Kidney (tissue), 14 donors: ENCODE results near the gene LINGO4. TPM values are rescaled to one million over a fixed set of nuclear protein-coding genes. Genes with fewer than 3 reads are reported as not detected.

Source experiments
- DNase-seq, 5 donors: peaks; one replicate each; pipeline ENCODE4 v3.0.0-alpha.2; 2013 to 2020
- FAIRE-seq: peaks from 2 replicates; lab custom pipeline; 2012; peaks lifted over from hg19 to GRCh38; lab: Jason Lieb, UNC
- H3K27ac ChIP-seq, 2 donors: one replicate each; pipeline ENCODE4 v1.7.0; 2013; ENCODE audit warnings: low read depth in 2 of 2, low read length in 2 of 2, inconsistent platforms in 1 of 2
- H3K27me3 ChIP-seq: one replicate; pipeline ENCODE4 v1.7.1; 2013; ENCODE audit warnings: low read length, inconsistent platforms; ENCODE audit not compliant: control insufficient read depth, insufficient read depth
- H3K36me3 ChIP-seq, 3 donors: one replicate each; pipeline versions ENCODE4 v1.7.0 to v1.7.1; 2013; ENCODE audit warnings: low read length in 3 of 3, control low read depth in 1 of 3, inconsistent platforms in 1 of 3; ENCODE audit not compliant: insufficient read depth in 3 of 3, control insufficient read depth in 2 of 3
- H3K4me1 ChIP-seq, 3 donors: one replicate each; pipeline versions ENCODE4 v1.7.0 to v1.7.1; 2013; ENCODE audit warnings: low read length in 3 of 3, inconsistent platforms in 1 of 3, low read depth in 1 of 3; ENCODE audit not compliant: control insufficient read depth in 2 of 3, insufficient read depth in 2 of 3
- H3K4me3 ChIP-seq, 3 donors: one replicate each; pipeline versions ENCODE4 v1.7.0 to v1.8.1; 2013; ENCODE audit warnings: low read length in 3 of 3, control low read depth in 1 of 3, inconsistent platforms in 1 of 3
- H3K9ac ChIP-seq, 3 donors: one replicate each; pipeline versions ENCODE4 v1.7.0 to v1.7.1; 2013; ENCODE audit warnings: low read length in 3 of 3, control low read depth in 1 of 3, inconsistent platforms in 1 of 3
- H3K9me3 ChIP-seq, 3 donors: one replicate each; pipeline versions ENCODE4 v1.7.0 to v1.7.1; 2013; ENCODE audit warnings: low read length in 3 of 3, control low read depth in 1 of 3, inconsistent platforms in 1 of 3; ENCODE audit not compliant: control insufficient read depth in 2 of 3, insufficient read depth in 1 of 3
- CTCF ChIP-seq: IDR thresholded peaks from 3 replicates; pipeline ENCODE4 v1.5.1; 2012; ENCODE audit warnings: mild to moderate bottlenecking, moderate library complexity, borderline replicate concordance; ENCODE audit not compliant: insufficient read depth; ENCODE audit errors: extremely low read depth
- intact Hi-C: fragments of 100-400 bp; cut with DNase I; formaldehyde crosslinking; loops from one replicate; pipeline ENCODE4 v1.11.1; 2022
- polyA plus RNA-seq: library from polyadenylated mRNA; stranded (reverse); fragments of 350-450 nt; fragmentation: Illumina TruSeq; extraction: RNeasy Lipid Tissue Mini Kit (QIAGEN cat#74804); gene quantifications from one replicate; pipeline ENCODE4 v1.2.3, GENCODE V29; 2014; ENCODE audit warnings: low read depth, low replicate concordance; ENCODE audit not compliant: insufficient read depth
- total RNA-seq: library from RNA; stranded (reverse); fragmentation: NEBNext Ultra II Directional; extraction: Animal tissue kit (Norgen Biotek cat#: 25700); gene quantifications from one replicate; pipeline ENCODE4 v1.2.1, GENCODE V29; 2021
- donor health status: control.
- donor health status: control.
- donor health status: control.
- donor health status: control.
- donor health status: control.
- donor health status: DM: yes; HTN: yes; CAD: no.
- donor health status: Normal renal cell carcinoma (clear cell type).

LINGO4 gene
- total and polyA plus RNA-seq, 2 donors from 2014 or later, result 0.32 to 0.41 TPM

GRCh38 chr1:151763990-151764389, 41.2 kb downstream of the LINGO4 start:
- Histone ChIP-seq H3K9ac (peak overlapping the region; percentile 68 to 92 (median 79)), H3K4me1 (peaks cover 0 to 9% (median 6%) of the 10 kb centered on the region in 3 donors), H3K4me3 (peak overlapping the region; percentile 84 to 94 (median 94)), H3K27me3 (no peaks in the 10 kb centered on the region), H3K36me3 (peaks cover 8 to 12% (median 11%) of the 10 kb centered on the region in 3 donors), H3K9me3 (no peaks in the 10 kb centered on the region), H3K27ac (peak overlapping the region; percentile 82 to 93)
- DNase-seq (no peak), FAIRE-seq (no peak)
- no peak for TF ChIP-seq CTCF
- intact Hi-C loops, result no loop called here

DNA sequence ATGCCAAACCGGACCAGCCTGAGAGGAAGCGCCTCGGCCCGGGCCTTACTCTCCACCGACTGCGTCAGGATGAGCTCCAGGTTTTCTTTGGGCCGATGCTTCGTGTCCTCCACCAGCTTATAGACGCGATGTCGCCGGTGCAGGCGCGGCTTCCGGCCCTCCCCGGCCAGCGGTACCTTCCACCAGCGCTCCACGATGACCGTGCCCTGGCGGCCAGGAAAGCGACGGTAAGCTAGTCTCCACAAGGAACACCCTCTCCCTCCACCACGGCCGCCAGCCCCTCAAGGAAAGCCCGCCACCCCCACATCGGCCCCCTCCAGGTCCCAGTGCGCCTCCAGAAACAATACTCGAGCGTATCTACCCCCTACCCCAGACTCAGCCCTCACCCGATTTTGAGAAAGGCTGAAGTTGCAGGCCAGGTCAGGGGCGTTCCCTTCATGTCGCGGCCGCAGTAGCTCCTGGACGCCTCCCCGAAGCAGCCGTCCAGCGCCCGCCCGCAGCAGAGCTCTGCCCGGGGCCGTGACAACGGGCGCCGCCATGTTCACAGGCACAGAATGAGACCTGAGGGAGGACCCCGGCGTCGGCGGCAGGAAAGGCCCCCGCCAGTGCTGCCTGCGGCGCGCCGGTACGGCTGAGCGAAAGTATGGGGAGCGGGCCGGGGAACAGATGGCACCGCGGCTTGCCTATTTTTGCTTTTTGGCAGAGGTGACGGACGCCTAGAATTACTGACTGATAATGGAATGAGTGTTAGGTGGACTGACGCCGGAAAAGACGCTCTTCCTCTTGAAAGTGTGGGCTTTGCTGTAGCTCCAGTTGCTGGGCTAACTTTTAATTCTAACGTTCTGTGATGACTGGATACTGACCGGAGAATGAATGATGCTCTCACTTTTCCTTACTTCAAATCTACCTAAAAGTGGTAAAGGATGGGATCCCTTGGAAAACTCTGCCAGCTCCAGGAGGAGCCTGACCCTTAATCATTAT, 42.0 kb downstream of the LINGO4 start, which contains the start of gene MRPL9:
TSS of gene MRPL9 (minus strand) at position 556 of the 981 bp plus-strand sequence. CDS start at position 539, 17 bp downstream.
- peaks cover 11 to 12% (median 12%) of the 10 kb centered on the region in 3 donors for H3K36me3 ChIP-seq
- FAIRE-seq (no peak), DNase-seq (peak; percentile 87 to 94 (median 91))
- H3K27ac ChIP-seq, result peak within 1 kb of the TSS; percentile 82 to 93
- no peak for TF ChIP-seq CTCF
- peak within 1 kb of the TSS; percentile 84 to 94 (median 94) for H3K4me3 ChIP-seq
- H3K27me3 ChIP-seq, result no peaks in the 10 kb centered on the region
- no peaks in the 10 kb centered on the region for H3K9me3 ChIP-seq
- peak within 1 kb of the TSS; percentile 68 to 92 (median 79) for H3K9ac ChIP-seq
- peaks cover 0 to 9% (median 6%) of the 10 kb centered on the region in 3 donors for H3K4me1 ChIP-seq
- intact Hi-C loops, result no loop called here

GRCh38 chr1:151760597-151761385, 44.4 kb downstream of the LINGO4 start:
- Histone ChIP-seq H3K4me1 (peaks cover 0 to 9% (median 6%) of the 10 kb centered on the region in 3 donors), H3K9ac (no peak overlapping the region), H3K4me3 (no peak overlapping the region), H3K27ac (no peak overlapping the region), H3K27me3 (no peaks in the 10 kb centered on the region), H3K9me3 (no peaks in the 10 kb centered on the region), H3K36me3 (peaks cover 13 to 14% (median 14%) of the 10 kb centered on the region in 3 donors)
- no peak for TF ChIP-seq CTCF
- FAIRE-seq, result no peak
- no peak for DNase-seq
- intact Hi-C loops, result no loop called here
